22Rv1 (cell line): ENCODE measurements around the gene CCK.

ENCODE experiments used
- CTCF ChIP-seq: fragments of 450-650 bp; IDR thresholded peaks from 2 replicates; pipeline ENCODE4 v1.5.1; 2017; ENCODE audit warnings: mild to moderate bottlenecking
- ZFX ChIP-seq: fragments of 450-650 bp; IDR thresholded peaks from 2 replicates; pipeline ENCODE4 v1.6.1; 2017; ENCODE audit warnings: antibody characterized with exemption, borderline replicate concordance

- TF ChIP-seq CTCF (no peak), ZFX (no peak)
Measured at GRCh38 chr3:42230860-42231259, 35.1 kb downstream of the CCK start.
